Uterus (tissue), 4 donors: Measurements from ENCODE around the gene TLN1. TPM values are rescaled to one million over a fixed set of nuclear protein-coding genes. Genes with fewer than 3 reads are reported as not detected.
A peak's percentile ranks its signal among the peaks of the same experiment; 100 is the strongest.

ENCODE experiments used
- DNase-seq, 2 donors: peaks; one replicate each; pipeline ENCODE4 v3.0.0-alpha.2; 2019 to 2020
- H3K27ac ChIP-seq, 2 donors: fragments of 200-600 bp; sonication (generic); 1 replicate in 1 of 2; 2 replicates in 1 of 2; pipeline ENCODE4 v1.5.1; 2016 to 2018
- H3K27me3 ChIP-seq, 2 donors: fragments of 200-600 bp; sonication (generic); one replicate each; pipeline ENCODE4 v1.5.1; 2018 to 2019; ENCODE audit warnings: control low read depth in 1 of 2
- H3K36me3 ChIP-seq, 2 donors: fragments of 200-600 bp; sonication (generic); one replicate each; pipeline ENCODE4 v1.5.1; 2019; ENCODE audit warnings: control low read depth in 1 of 2
- H3K4me1 ChIP-seq, 2 donors: fragments of 200-600 bp; sonication (generic); one replicate each; pipeline ENCODE4 v1.5.1; 2018 to 2019; ENCODE audit warnings: control low read depth in 1 of 2
- H3K4me3 ChIP-seq, 2 donors: fragments of 200-600 bp; sonication (generic); 1 replicate in 1 of 2; 2 replicates in 1 of 2; pipeline ENCODE4 v1.5.1; 2018 to 2019; ENCODE audit warnings: mild to moderate bottlenecking in 1 of 2
- H3K9me3 ChIP-seq, 2 donors: fragments of 200-600 bp; sonication (generic); one replicate each; pipeline ENCODE4 v1.5.1; 2019; ENCODE audit warnings: control low read depth in 1 of 2
- POLR2A ChIP-seq, 2 donors: fragments of 450-650 bp; IDR thresholded peaks; one replicate each; pipeline ENCODE4 v1.6.1; 2016; ENCODE audit warnings: antibody characterized with exemption in 2 of 2, mild to moderate bottlenecking in 1 of 2, moderate library complexity in 1 of 2
- intact Hi-C: fragments of 100-400 bp; cut with DNase I; formaldehyde crosslinking; loops from one replicate; pipeline ENCODE4 v1.15.1; 2023; ENCODE audit warnings: low total_unique reads
- total RNA-seq, 4 donors: library from RNA; depleted of rRNA in 3 of 4; stranded (reverse); fragments of >200 nt in 3 of 4; gene quantifications; one replicate each; pipeline versions ENCODE4 v1.1.0 to v1.2.4, GENCODE V29; 2014 to 2023
- TF ChIP-seq, protein P1 (sequence below), 4 experiments: fragments of 200-600 bp in 2 of 4; fragments of 450-650 bp in 2 of 4; sonication (generic) in 2 of 4; IDR thresholded peaks; one replicate each; pipeline ENCODE4 v1.5.1; 2016 to 2019; ENCODE audit warnings: antibody characterized with exemption in 4 of 4, mild to moderate bottlenecking in 2 of 4, moderate library complexity in 1 of 4
- donor health status: DM: yes; HTN: yes; CAD: no.

TLN1 gene
- total RNA-seq, 4 donors from 2014 or later, result 202 to 540 (median 281) TPM

DNA sequence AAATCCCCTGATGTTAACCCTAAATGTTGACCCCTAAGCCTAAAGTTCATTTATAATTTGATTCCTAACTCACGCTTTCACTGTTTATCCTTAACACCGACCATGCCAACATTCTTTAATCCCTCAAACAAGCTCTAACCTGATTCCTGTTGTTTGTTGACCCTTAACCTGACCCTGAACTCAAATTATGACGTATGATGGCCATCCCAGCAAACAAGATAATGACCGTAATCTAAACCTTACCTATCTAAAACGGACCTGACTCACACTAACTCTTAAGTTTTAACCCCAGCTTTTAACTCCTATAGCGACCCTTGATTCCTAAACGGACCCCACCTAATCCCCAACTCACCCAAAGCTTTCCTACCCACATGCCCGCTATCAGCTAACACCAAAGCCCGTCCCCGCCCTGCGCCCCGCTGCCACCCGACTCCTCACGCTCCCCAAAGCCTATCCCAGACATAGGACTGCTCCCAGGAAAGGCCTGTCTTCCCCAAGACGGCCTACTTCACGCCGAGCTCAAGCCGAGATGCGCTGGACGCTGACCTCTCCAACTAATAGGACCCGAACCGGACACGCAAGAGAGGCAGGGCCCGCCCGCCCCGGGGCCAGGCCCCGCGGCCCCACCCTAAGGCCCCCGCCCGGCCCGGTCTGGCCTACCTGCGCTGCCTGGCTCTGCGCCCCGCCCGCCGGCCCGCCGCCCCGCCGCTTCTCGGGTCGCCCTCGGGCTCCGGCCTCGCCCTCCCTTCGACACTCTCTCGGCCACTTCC is 395 bp downstream of the TLN1 start:
- TF ChIP-seq POLR2A (IDR thresholded peaks at IDR 0.05), result no peak
- TF ChIP-seq, protein P1, sequence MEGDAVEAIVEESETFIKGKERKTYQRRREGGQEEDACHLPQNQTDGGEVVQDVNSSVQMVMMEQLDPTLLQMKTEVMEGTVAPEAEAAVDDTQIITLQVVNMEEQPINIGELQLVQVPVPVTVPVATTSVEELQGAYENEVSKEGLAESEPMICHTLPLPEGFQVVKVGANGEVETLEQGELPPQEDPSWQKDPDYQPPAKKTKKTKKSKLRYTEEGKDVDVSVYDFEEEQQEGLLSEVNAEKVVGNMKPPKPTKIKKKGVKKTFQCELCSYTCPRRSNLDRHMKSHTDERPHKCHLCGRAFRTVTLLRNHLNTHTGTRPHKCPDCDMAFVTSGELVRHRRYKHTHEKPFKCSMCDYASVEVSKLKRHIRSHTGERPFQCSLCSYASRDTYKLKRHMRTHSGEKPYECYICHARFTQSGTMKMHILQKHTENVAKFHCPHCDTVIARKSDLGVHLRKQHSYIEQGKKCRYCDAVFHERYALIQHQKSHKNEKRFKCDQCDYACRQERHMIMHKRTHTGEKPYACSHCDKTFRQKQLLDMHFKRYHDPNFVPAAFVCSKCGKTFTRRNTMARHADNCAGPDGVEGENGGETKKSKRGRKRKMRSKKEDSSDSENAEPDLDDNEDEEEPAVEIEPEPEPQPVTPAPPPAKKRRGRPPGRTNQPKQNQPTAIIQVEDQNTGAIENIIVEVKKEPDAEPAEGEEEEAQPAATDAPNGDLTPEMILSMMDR (IDR thresholded peaks at IDR 0.05), result no peak
- Histone ChIP-seq H3K27me3 (no peaks in the 10 kb centered on the region), H3K36me3 (no peaks in the 10 kb centered on the region), H3K4me3 (peak overlapping the region; percentile 62 to 84), H3K4me1 (peaks cover 0 to 8% of the 10 kb centered on the region in 2 donors), H3K27ac (peak overlapping the region; percentile 94 to 97), H3K9me3 (no peaks in the 10 kb centered on the region)
- no peak for DNase-seq
- intact Hi-C loops, result loop anchor here (5.0 kb wide), 1 partner anchor 74 kb away; the partner anchor contains the start of genes CCDC107 and RMRP

DNA sequence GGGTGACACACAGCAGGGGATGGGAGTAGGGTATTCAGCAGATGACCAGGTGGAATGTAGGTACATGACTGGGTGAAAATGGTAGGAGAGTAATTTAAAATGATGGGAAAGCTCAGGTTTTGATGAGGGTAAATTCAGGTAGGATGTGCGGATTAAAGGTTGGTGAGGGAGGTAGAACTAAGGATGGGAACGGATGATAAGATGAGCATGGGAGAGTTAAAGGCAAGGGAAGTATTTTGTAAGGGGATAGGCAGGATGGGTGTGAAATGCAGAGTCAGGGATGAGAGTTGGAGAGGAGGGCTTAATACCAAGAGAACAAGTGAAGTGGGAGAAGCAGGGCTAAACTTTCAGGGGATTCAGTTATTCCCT is 1.5 kb downstream of the TLN1 start:
- H3K9me3 ChIP-seq, result no peaks in the 10 kb centered on the region
- TF ChIP-seq POLR2A (IDR thresholded peaks at IDR 0.05), result no peak
- TF ChIP-seq, protein P1 (IDR thresholded peaks at IDR 0.05), result no peak
- H3K27me3 ChIP-seq, result no peaks in the 10 kb centered on the region
- DNase-seq, result no peak
- H3K4me3 ChIP-seq, result peak overlapping the region; percentile 62 to 84
- H3K4me1 ChIP-seq, result peaks cover 0 to 8% of the 10 kb centered on the region in 2 donors
- no peaks in the 10 kb centered on the region for H3K36me3 ChIP-seq
- H3K27ac ChIP-seq, result peak overlapping the region; percentile 94 to 97
- intact Hi-C loops, result loop anchor here (5.0 kb wide), 1 partner anchor 73 kb away; the partner anchor contains the start of genes CCDC107 and RMRP

DNA sequence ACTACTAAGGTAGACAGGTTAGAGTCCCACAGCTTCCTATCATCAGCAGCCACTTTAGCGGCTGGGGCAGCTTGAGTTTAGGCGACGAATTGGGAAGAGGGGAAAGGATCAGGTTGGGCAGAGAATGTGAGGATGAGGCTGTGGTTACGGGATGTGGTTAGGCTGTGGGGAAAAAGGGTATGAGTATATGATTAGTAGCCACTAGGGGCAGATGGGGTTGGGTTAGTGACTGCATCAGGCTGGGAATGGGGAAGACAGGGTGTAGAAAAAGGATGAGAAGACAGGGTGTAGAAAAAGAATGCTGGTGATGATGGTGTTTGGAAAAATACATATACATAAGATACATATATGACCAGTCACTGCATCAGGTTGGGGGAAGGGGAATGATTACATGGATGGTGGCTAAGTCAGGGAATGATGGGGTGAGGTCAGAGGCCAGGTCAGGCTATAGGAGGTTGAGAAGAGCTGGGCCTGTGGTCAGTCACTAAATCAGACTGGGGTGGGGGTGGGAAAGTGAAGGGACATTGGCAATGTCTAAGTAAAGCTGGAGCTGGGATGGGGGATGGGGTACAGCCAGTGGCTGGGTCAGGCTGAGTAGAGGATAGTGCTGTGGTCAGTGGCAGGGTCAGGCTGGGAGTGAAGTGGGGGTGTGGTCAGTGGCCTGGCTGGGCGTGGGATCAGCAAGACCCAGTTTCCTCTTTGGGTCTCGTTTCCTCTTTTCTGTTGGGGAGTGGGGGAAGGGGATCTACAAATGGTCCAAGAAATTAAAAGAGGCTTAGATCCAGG is 2.1 kb downstream of the TLN1 start:
- peak in 1 of 2 donors; percentile 36 for TF ChIP-seq POLR2A (IDR thresholded peaks at IDR 0.05)
- TF ChIP-seq, protein P1 (IDR thresholded peaks at IDR 0.05), result peak; percentile 23 to 65 (median 52)
- DNase-seq, result peak in 1 of 2 donors; percentile 56
- H3K27ac ChIP-seq, result peak overlapping the region; percentile 94 to 97
- no peaks in the 10 kb centered on the region for H3K36me3 ChIP-seq
- no peaks in the 10 kb centered on the region for H3K27me3 ChIP-seq
- intact Hi-C loops, result loop anchor here (5.0 kb wide), 2 partner anchors 43 to 73 kb away; partner anchors contain the start of genes CCDC107, RMRP and TPM2
- peak overlapping the region; percentile 62 to 84 for H3K4me3 ChIP-seq
- H3K4me1 ChIP-seq, result peaks cover 0 to 8% of the 10 kb centered on the region in 2 donors
- H3K9me3 ChIP-seq, result no peaks in the 10 kb centered on the region

DNA sequence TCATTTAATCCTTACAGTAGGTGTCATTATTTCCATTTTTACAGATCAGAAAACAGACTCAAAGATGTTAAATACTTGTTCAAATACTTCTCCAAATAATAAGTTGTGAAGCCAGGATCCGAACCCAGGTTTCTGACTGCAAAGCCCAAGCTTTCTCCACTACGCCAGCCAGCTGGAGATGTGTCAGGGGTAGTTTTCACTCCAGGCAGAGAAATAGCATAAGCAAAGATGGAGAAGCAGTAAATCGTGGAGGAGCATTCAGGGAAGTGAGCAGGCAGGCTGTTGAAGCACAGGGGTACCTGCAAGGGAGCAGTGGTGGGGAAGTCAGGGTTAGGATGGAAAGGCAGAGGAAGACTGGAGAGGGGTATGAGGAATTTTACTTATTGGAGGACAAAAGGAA is 2.9 kb downstream of the TLN1 start:
- intact Hi-C loops, result loop anchor here (5.0 kb wide), 1 partner anchor 42 kb away; the partner anchor contains the start of gene TPM2

More for the DNA sequence above, 2.9 kb downstream of the TLN1 start:
- peak overlapping the region; percentile 6 to 84 for H3K4me3 ChIP-seq
- H3K27me3 ChIP-seq, result no peaks in the 10 kb centered on the region
- no peaks in the 10 kb centered on the region for H3K36me3 ChIP-seq
- H3K27ac ChIP-seq, result peak overlapping the region; percentile 94 to 97
- no peaks in the 10 kb centered on the region for H3K9me3 ChIP-seq
- TF ChIP-seq, protein P1 (IDR thresholded peaks at IDR 0.05), result no peak
- no peak for TF ChIP-seq POLR2A (IDR thresholded peaks at IDR 0.05)
- H3K4me1 ChIP-seq, result peaks cover 0 to 8% of the 10 kb centered on the region in 2 donors
- DNase-seq, result no peak
